Ascending aorta (tissue), 2 donors: ENCODE results near the gene PDAP1. TPM values are rescaled to one million over a fixed set of nuclear protein-coding genes. Genes with fewer than 3 reads are reported as not detected.
"Not testable (repeated sequence)": the region's sequence is repeated elsewhere in the genome, so short reads cannot be mapped to it uniquely, and the experiment has no call there.

Experiments
- DNase-seq, 2 donors: peaks; one replicate each; pipeline ENCODE4 v3.0.0-alpha.2; 2019; ENCODE audit warnings: low spot score in 2 of 2
- H3K27ac ChIP-seq, 2 donors: fragments of 200-600 bp; sonication (generic); one replicate each; pipeline ENCODE4 v1.5.1; 2016 to 2017; ENCODE audit warnings: mild to moderate bottlenecking in 1 of 2
- H3K27me3 ChIP-seq: fragments of 200-600 bp; sonication (generic); one replicate; pipeline ENCODE4 v1.5.1; 2017
- H3K36me3 ChIP-seq, 2 donors: fragments of 200-600 bp; sonication (generic); one replicate each; pipeline ENCODE4 v1.5.1; 2016
- H3K4me1 ChIP-seq, 2 donors: fragments of 200-600 bp; sonication (generic); one replicate each; pipeline ENCODE4 v1.5.1; 2016 to 2017; ENCODE audit warnings: mild to moderate bottlenecking in 1 of 2
- H3K4me3 ChIP-seq, 2 donors: fragments of 200-600 bp; sonication (generic); one replicate each; pipeline ENCODE4 v1.5.1; 2016 to 2017; ENCODE audit warnings: mild to moderate bottlenecking in 1 of 2
- H3K9me3 ChIP-seq, 2 donors: fragments of 200-600 bp; sonication (generic); one replicate each; pipeline ENCODE4 v1.5.1; 2016
- CTCF ChIP-seq, 3 experiments: fragments of 200-600 bp in 2 of 3; fragments of 450-650 bp in 1 of 3; sonication (generic) in 2 of 3; IDR thresholded peaks; one replicate each; pipeline ENCODE4 v1.5.1; 2016 to 2019; ENCODE audit warnings: antibody characterized with exemption in 3 of 3, mild to moderate bottlenecking in 1 of 3, moderate library complexity in 1 of 3
- intact Hi-C: fragments of 100-400 bp; cut with DNase I; formaldehyde crosslinking; loops from one replicate; pipeline ENCODE4 v1.15.1; 2023
- total RNA-seq: library from RNA; depleted of rRNA; stranded (reverse); fragments of >200 nt; gene quantifications from one replicate; pipeline ENCODE4 v1.1.0, GENCODE V29; 2016

Gene PDAP1
- total RNA-seq, 1 donor from 2014 or later: 104 TPM

- Histone ChIP-seq H3K4me1 (no peaks in the 10 kb centered on the region), H3K27me3 (no peaks in the 10 kb centered on the region), H3K4me3 (no peak overlapping the region), H3K9me3 (no peaks in the 10 kb centered on the region), H3K27ac (no peak overlapping the region), H3K36me3 (peaks cover 90 to 97% of the 10 kb centered on the region in 2 donors)
- intact Hi-C loops: no loop called here
- no peak for TF ChIP-seq CTCF (IDR thresholded peaks at IDR 0.05)
- DNase-seq: no peak
These were observed 50.5 kb downstream of the PDAP1 start for GRCh38 chr7:99357701-99358490.

GRCh38 chr7:99355098-99355497 is 53.3 kb downstream of the PDAP1 start:
- no peak for DNase-seq
- intact Hi-C loops: no loop called here
- TF ChIP-seq CTCF (IDR thresholded peaks at IDR 0.05): no peak
- Histone ChIP-seq H3K4me1 (no peaks in the 10 kb centered on the region), H3K4me3 (no peak overlapping the region), H3K27ac (no peak overlapping the region), H3K27me3 (no peaks in the 10 kb centered on the region), H3K36me3 (peaks cover 94 to 98% of the 10 kb centered on the region in 2 donors), H3K9me3 (no peaks in the 10 kb centered on the region)

GRCh38 chr7:99352247-99352646 is 56.1 kb downstream of the PDAP1 start:
- peaks cover 90 to 95% of the 10 kb centered on the region in 2 donors for H3K36me3 ChIP-seq
- intact Hi-C loops: no loop called here
- H3K4me1 ChIP-seq: no peaks in the 10 kb centered on the region
- TF ChIP-seq CTCF (IDR thresholded peaks at IDR 0.05): no peak
- DNase-seq: no peak
- H3K9me3 ChIP-seq: no peaks in the 10 kb centered on the region
- no peaks in the 10 kb centered on the region for H3K27me3 ChIP-seq
- H3K4me3 ChIP-seq: no peak overlapping the region
- no peak overlapping the region for H3K27ac ChIP-seq

- H3K27ac ChIP-seq, H3K4me3 ChIP-seq, H3K4me1 ChIP-seq, DNase-seq, H3K27me3 ChIP-seq, intact Hi-C loops, H3K9me3 ChIP-seq: not testable (repeated sequence)
- peaks cover 82 to 91% of the 10 kb centered on the region in 2 donors for H3K36me3 ChIP-seq
These were observed 57.8 kb downstream of the PDAP1 start for GRCh38 chr7:99350641-99351040.

Other genes starting within 250 kb of the PDAP1 start
- gene KPNA7, start 200.5 kb downstream of the PDAP1 start, total RNA-seq: not detected
- not detected for gene MYH16, start 135.8 kb downstream of the PDAP1 start, total RNA-seq
- gene ARPC1A, start 82.7 kb downstream of the PDAP1 start, total RNA-seq: 87.7 TPM
- 360 TPM for gene ARPC1B, start 33.9 kb downstream of the PDAP1 start, total RNA-seq
- 41.3 TPM for gene BUD31, start 372 bp upstream of the PDAP1 start, total RNA-seq
- gene PTCD1, start 30.2 kb upstream of the PDAP1 start, total RNA-seq: 2.6 TPM
- 38.0 TPM for gene CPSF4, start 30.3 kb upstream of the PDAP1 start, total RNA-seq
- 893 TPM for gene ATP5MF, start 57.6 kb upstream of the PDAP1 start, total RNA-seq
- 4.2 TPM for gene ZNF789, start 64.3 kb upstream of the PDAP1 start, total RNA-seq
- 25.7 TPM for gene ZNF394, start 91.7 kb upstream of the PDAP1 start, total RNA-seq
- gene ZKSCAN5, start 96.1 kb upstream of the PDAP1 start, total RNA-seq: 4.4 TPM
- 0.64 TPM for gene FAM200A, start 143.5 kb upstream of the PDAP1 start, total RNA-seq
- 37.9 TPM for gene ZNF655, start 150.0 kb upstream of the PDAP1 start, total RNA-seq
- 0.43 TPM for gene TMEM225B, start 189.7 kb upstream of the PDAP1 start, total RNA-seq
- 10.3 TPM for gene ZSCAN25, start 208.3 kb upstream of the PDAP1 start, total RNA-seq